Mammary epithelial cell (primary cell): ENCODE results near the gene NLGN1.

ENCODE experiments used
- EZH2 ChIP-seq: IDR thresholded peaks from 2 replicates; pipeline ENCODE4 v1.6.1; 2012; ENCODE audit warnings: low read length, inconsistent platforms, borderline replicate concordance
- TF ChIP-seq, protein P1 (sequence below), 2 donors: IDR thresholded peaks in 1 of 2; conservative IDR thresholded peaks in 1 of 2; 2 replicates each; pipeline ENCODE4 v1.5.1; 2011 to 2012; ENCODE audit warnings: inconsistent platforms in 2 of 2, low read length in 2 of 2, mild to moderate bottlenecking in 2 of 2, control low read depth in 1 of 2, low read depth in 1 of 2; ENCODE audit not compliant: insufficient read depth in 1 of 2; ENCODE audit errors: extremely low read depth in 1 of 2

- TF ChIP-seq, protein P1, sequence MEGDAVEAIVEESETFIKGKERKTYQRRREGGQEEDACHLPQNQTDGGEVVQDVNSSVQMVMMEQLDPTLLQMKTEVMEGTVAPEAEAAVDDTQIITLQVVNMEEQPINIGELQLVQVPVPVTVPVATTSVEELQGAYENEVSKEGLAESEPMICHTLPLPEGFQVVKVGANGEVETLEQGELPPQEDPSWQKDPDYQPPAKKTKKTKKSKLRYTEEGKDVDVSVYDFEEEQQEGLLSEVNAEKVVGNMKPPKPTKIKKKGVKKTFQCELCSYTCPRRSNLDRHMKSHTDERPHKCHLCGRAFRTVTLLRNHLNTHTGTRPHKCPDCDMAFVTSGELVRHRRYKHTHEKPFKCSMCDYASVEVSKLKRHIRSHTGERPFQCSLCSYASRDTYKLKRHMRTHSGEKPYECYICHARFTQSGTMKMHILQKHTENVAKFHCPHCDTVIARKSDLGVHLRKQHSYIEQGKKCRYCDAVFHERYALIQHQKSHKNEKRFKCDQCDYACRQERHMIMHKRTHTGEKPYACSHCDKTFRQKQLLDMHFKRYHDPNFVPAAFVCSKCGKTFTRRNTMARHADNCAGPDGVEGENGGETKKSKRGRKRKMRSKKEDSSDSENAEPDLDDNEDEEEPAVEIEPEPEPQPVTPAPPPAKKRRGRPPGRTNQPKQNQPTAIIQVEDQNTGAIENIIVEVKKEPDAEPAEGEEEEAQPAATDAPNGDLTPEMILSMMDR (conservative IDR thresholded peaks at IDR 0.05 in 1 of 2, IDR thresholded peaks at IDR 0.05 in 1 of 2; ENCODE audit: extremely low read depth in 1 of 2, insufficient read depth in 1 of 2, low read depth in 1 of 2, low read length in 2 of 2), result no peak
- TF ChIP-seq EZH2, result no peak
Observed at GRCh38 chr3:174168538-174169254, 771.2 kb downstream of the NLGN1 start.
